Muscle layer of duodenum (tissue), 2 donors: ENCODE measurements around the gene GNG5.
"Not testable (repeated sequence)": the region's sequence is repeated elsewhere in the genome, so short reads cannot be mapped to it uniquely, and the experiment has no call there.

Experiments
- H3K27ac ChIP-seq: one replicate; pipeline ENCODE4 v1.7.0; 2013; ENCODE audit warnings: mild to moderate bottlenecking, low read length
- H3K27me3 ChIP-seq: one replicate; pipeline ENCODE4 v1.7.0; 2013; ENCODE audit warnings: low read depth, mild to moderate bottlenecking, control low read depth, low read length
- H3K36me3 ChIP-seq, 2 donors: one replicate each; pipeline ENCODE4 v1.7.0; 2013; ENCODE audit warnings: low read length in 2 of 2, control low read depth in 1 of 2, mild to moderate bottlenecking in 1 of 2; ENCODE audit not compliant: insufficient read depth in 2 of 2, control insufficient read depth in 1 of 2
- H3K4me1 ChIP-seq, 2 donors: one replicate each; pipeline ENCODE4 v1.7.0; 2013; ENCODE audit warnings: low read length in 2 of 2, mild to moderate bottlenecking in 2 of 2, control low read depth in 1 of 2, moderate library complexity in 1 of 2; ENCODE audit not compliant: insufficient read depth in 2 of 2, control insufficient read depth in 1 of 2
- H3K4me3 ChIP-seq, 2 donors: one replicate each; pipeline ENCODE4 v1.7.0; 2013; ENCODE audit warnings: low read length in 2 of 2, low read depth in 1 of 2, mild to moderate bottlenecking in 1 of 2
- H3K9me3 ChIP-seq, 2 donors: one replicate each; pipeline ENCODE4 v1.7.0; 2013; ENCODE audit warnings: low read length in 2 of 2, control low read depth in 1 of 2, mild to moderate bottlenecking in 1 of 2; ENCODE audit not compliant: control insufficient read depth in 1 of 2
- donor health status: healthy.

Gene GNG5

GRCh38 chr1:84488107-84488506 is 18.3 kb downstream of the GNG5 start:
- Histone ChIP-seq H3K4me3 (no peak overlapping the region), H3K27me3 (no peaks in the 10 kb centered on the region), H3K4me1 (no peaks in the 10 kb centered on the region), H3K27ac (no peak overlapping the region), H3K36me3 (peaks cover 28 to 38% of the 10 kb centered on the region in 2 donors), H3K9me3 (no peaks in the 10 kb centered on the region)

GRCh38 chr1:84481317-84481716 is 25.1 kb downstream of the GNG5 start:
- H3K36me3 ChIP-seq, result peaks cover 9 to 18% of the 10 kb centered on the region in 2 donors
- no peak overlapping the region for H3K4me3 ChIP-seq
- H3K9me3 ChIP-seq, result no peaks in the 10 kb centered on the region
- H3K4me1 ChIP-seq, result peaks cover 11 to 23% of the 10 kb centered on the region in 2 donors
- H3K27ac ChIP-seq, result no peak overlapping the region
- H3K27me3 ChIP-seq, result no peaks in the 10 kb centered on the region

DNA sequence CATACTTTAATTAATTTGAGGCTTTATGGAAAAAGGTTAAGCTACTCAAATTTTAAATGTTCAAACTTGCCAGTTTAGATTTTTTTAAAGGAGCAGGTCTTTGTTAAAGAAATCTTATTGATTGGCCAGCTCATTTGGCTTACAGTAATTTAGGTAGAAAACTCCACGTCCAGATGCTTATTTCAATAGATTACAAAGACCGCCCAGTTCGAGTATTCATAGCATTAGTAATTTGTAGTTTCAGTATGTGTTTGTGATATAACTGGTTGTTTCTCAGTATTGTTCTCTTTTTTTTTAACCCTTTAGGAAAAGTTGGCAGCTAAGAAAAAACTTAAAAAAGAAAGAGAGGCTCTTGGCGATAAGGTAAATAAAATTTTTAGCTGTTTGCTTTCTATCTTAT is 25.7 kb downstream of the GNG5 start:
- H3K27ac ChIP-seq, result no peak overlapping the region
- H3K4me1 ChIP-seq, result peaks cover 11 to 23% of the 10 kb centered on the region in 2 donors
- H3K4me3 ChIP-seq, result peak overlapping the region; percentile 96 to 97
- peaks cover 9 to 18% of the 10 kb centered on the region in 2 donors for H3K36me3 ChIP-seq
- H3K9me3 ChIP-seq, result no peaks in the 10 kb centered on the region
- no peaks in the 10 kb centered on the region for H3K27me3 ChIP-seq

GRCh38 chr1:84479998-84480397 is 26.4 kb downstream of the GNG5 start:
- Histone ChIP-seq H3K36me3 (peaks cover 9 to 12% of the 10 kb centered on the region in 2 donors), H3K4me1 (peaks cover 11 to 23% of the 10 kb centered on the region in 2 donors), H3K4me3 (peak overlapping the region; percentile 96 to 97), H3K27me3 (no peaks in the 10 kb centered on the region), H3K27ac (peak overlapping the region; percentile 86), H3K9me3 (no peaks in the 10 kb centered on the region)

DNA sequence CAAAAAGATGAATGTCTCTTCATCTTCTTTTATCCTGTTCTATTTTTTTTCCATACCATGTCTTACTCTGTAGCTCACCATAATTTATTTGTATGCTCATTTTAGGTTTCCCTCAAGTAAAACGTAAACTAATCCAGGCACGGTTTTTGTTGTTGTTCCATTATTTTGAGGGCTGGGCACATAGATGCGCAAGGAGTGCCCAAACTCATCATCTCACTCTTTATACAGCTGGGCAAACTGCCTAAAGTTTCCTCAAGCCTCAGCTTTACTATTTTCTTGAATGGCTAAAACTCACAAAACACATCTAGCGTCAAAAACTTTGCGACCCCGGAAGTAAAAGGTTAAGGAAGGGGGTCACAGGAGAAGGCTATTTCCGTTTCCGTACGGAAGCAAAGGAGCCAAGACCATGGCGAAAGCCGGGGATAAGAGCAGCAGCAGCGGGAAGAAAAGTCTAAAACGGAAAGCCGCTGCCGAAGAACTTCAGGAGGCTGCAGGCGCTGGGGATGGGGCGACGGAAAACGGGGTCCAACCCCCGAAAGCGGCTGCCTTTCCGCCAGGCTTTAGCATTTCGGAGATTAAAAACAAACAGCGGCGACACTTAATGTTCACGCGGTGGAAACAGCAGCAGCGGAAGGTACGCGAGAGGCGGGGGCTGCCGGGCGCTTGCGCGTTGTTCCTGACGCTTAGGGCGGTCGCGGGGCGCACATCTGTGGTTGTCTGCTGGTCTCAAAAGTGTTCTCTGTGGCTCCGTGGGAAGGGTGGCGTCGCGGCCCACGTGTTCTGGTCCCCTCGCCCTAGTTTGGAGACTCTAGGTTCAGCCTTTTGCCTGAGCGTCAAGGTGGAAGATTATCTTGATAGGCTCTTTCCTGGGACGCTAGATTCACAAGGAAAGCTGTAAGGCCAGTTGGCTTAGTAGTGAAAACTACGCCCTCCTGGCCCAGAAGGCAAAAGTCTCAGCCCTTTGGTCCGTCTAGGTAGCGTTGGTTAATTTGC is 27.2 kb downstream of the GNG5 start, which contains the start of gene RPF1:
TSS of gene RPF1 (plus strand) at position 391 of the 993 bp plus-strand sequence. CDS start at position 407, 16 bp downstream.
- H3K4me1 ChIP-seq, result peaks cover 11 to 23% of the 10 kb centered on the region in 2 donors
- H3K4me3 ChIP-seq, result peak within 1 kb of the TSS; percentile 96 to 97
- H3K27ac ChIP-seq, result peak within 1 kb of the TSS; percentile 86
- no peaks in the 10 kb centered on the region for H3K27me3 ChIP-seq
- no peaks in the 10 kb centered on the region for H3K9me3 ChIP-seq
- peaks cover 9% of the 10 kb centered on the region in 2 donors for H3K36me3 ChIP-seq

DNA sequence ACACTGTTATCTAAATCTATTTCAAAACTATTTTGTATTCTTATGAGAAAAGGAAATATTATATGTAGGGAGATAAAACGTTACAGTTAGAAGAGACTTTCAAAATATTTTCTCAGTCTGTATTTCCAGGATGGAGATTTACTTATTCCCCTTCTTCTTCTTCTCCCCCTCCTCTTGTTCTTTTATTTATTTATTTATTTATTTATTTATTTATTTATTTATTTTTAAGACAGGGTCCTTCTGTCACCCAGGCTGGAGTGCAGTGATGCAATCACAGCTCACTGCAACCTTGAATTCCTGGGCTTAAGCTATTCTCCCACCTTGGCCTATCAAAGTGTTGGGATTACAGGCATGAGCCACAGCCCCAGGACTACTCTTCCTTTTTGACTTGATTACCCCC is 30.2 kb downstream of the GNG5 start:
- H3K9me3 ChIP-seq, result no peaks in the 10 kb centered on the region
- no peak overlapping the region for H3K27ac ChIP-seq
- H3K27me3 ChIP-seq, result no peaks in the 10 kb centered on the region
- H3K4me1 ChIP-seq, result peaks cover 8 to 13% of the 10 kb centered on the region in 2 donors
- peaks cover under 1 to 2% of the 10 kb centered on the region in 2 donors for H3K36me3 ChIP-seq
- no peak overlapping the region for H3K4me3 ChIP-seq

DNA sequence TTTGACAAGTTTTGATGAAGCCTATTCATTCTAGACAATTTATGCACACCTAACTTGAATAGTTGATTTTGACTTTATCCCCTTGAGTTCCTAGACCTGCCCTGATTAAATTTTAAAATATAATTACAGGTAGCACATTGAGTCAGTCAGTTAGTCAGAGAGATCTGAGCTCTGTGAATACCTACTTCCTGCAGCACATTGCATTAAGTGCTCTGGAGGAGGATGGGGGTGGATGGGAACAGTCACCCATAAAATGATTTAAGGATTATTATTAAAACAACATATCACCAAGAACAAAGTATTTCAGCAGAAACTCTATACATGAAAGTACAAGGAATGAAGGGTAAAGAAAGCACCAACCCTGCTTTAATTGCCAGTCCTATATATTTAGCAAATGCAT is 39.1 kb downstream of the GNG5 start:
- H3K27me3 ChIP-seq, result no peaks in the 10 kb centered on the region
- no peak overlapping the region for H3K4me3 ChIP-seq
- no peak overlapping the region for H3K27ac ChIP-seq
- H3K36me3 ChIP-seq, result no peaks in the 10 kb centered on the region
- no peaks in the 10 kb centered on the region for H3K4me1 ChIP-seq
- H3K9me3 ChIP-seq, result no peaks in the 10 kb centered on the region

- Histone ChIP-seq H3K27me3 (no peaks in the 10 kb centered on the region), H3K27ac (no peak overlapping the region), H3K9me3 (no peaks in the 10 kb centered on the region), H3K4me1 (no peaks in the 10 kb centered on the region), H3K36me3 (no peaks in the 10 kb centered on the region), H3K4me3 (no peak overlapping the region)
Observed at GRCh38 chr1:84462118-84462517, 44.3 kb downstream of the GNG5 start.

DNA sequence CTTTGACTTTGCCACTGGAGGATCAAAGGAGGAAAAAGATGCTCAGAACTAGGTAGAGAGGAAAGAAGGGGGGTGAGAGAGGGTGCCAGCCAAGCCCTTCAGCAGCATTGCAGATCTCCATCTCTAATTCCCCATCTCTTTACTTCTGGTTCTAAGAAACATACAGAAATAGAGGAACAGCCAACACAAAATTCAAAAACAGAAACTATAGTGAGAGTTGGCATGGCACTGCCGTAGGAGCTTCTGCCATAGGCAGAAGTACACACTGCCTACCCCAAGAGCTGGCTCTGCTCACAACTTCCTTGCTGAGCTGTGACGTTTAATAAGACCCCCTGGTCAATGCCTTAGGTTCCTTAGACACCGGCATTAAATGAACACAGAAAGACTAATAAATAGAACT is 53.9 kb downstream of the GNG5 start:
- Histone ChIP-seq H3K4me3 (no peak overlapping the region), H3K4me1 (no peaks in the 10 kb centered on the region), H3K27me3 (no peaks in the 10 kb centered on the region), H3K27ac (no peak overlapping the region), H3K36me3 (no peaks in the 10 kb centered on the region), H3K9me3 (no peaks in the 10 kb centered on the region)

DNA sequence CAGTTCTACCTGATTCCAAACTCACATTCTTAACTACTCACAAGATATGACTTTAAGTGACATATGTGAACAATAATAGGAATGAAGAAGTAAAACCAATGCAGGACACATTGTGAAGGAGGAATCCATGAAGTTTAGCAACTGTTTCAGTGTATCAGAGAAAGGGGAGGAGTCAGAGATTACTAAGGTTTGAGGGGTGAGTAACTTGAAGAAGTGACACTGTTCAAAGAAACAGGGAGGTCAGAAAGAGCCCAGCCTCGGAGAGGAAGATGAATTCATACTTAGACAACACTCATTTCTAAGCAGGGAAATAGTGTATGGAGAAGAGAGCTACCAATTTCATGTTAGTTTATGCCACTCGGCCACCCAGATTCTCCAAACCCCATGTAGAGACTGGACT is 55.5 kb downstream of the GNG5 start:
- Histone ChIP-seq H3K36me3 (no peaks in the 10 kb centered on the region), H3K4me1 (no peaks in the 10 kb centered on the region), H3K4me3 (no peak overlapping the region), H3K27ac (no peak overlapping the region), H3K27me3 (no peaks in the 10 kb centered on the region), H3K9me3 (no peaks in the 10 kb centered on the region)

- H3K4me3 ChIP-seq, H3K27me3 ChIP-seq, H3K27ac ChIP-seq, H3K4me1 ChIP-seq, H3K9me3 ChIP-seq, H3K36me3 ChIP-seq: not testable (repeated sequence)
Observed at GRCh38 chr1:84448704-84449103, 57.7 kb downstream of the GNG5 start.
